Stimulated activated CD4-positive, alpha-beta T cell treated with anti-CD3 and anti-CD28 coated beads, TNF-alpha, amount 100 ng/mL, for 48 hours (primary cell): ENCODE results near the gene CEP72.
"Not testable (repeated sequence)": the region's sequence is repeated elsewhere in the genome, so short reads cannot be mapped to it uniquely, and the experiment has no call there.

ENCODE experiments used
- DNase-seq, 3 donors: peaks; one replicate each; pipeline ENCODE4 v3.0.0-alpha.2; 2020; ENCODE audit warnings: low read depth in 3 of 3

The CEP72 gene

DNA sequence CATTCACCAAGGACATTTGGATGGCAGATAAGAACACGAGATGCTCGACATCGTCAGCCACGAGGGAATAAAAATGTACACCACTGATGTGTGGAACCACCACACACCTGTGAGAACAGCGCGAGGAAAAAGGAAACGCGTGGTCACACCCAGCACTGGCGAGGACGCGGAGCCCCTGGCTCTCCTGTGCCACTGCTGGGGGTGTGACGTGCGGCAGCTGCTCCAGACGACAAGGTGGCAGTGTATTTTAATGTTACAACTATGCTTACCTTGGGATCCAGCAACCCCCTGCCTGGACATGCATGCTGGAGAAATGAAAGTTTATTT, 13.6 kb upstream of the CEP72 start:
- DNase-seq = no peak

GRCh38 chr5:600886-601541, 11.1 kb upstream of the CEP72 start:
- DNase-seq = no peak

DNA sequence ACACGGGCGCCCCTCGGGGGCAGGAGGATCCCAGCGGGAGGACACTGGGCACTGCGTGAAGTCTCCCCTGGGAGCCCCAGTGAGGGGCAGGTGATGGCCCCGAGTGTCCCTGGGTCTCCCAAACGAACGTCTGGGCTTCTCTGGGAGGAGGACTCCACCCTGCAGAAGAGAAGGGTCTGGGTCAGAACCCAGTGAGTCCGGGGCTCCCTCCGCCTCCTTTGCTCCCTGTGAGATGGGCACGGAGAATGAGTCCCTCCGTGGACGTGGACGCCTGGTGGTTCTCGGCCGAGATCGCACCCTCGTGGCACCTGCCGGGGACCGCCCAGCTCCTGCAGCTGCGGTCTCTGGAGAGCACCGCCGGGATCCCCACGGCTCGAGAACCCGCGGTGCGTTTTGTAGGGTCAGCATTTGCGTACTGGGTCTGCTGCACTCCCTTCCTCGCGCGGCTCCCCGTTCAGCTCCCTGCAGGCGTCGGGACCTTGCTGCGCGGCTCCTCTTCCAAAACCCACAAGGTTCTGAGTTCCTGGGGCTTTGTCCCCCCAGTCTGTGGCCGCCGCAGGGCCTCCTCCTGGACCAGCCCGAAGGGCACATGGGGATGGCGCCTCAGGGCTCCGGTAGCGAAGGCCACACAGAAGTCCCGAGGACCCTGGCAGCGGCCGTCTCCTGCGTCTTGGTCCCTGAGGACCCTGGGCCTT, 10.2 kb upstream of the CEP72 start:
- DNase-seq = no peak

DNA sequence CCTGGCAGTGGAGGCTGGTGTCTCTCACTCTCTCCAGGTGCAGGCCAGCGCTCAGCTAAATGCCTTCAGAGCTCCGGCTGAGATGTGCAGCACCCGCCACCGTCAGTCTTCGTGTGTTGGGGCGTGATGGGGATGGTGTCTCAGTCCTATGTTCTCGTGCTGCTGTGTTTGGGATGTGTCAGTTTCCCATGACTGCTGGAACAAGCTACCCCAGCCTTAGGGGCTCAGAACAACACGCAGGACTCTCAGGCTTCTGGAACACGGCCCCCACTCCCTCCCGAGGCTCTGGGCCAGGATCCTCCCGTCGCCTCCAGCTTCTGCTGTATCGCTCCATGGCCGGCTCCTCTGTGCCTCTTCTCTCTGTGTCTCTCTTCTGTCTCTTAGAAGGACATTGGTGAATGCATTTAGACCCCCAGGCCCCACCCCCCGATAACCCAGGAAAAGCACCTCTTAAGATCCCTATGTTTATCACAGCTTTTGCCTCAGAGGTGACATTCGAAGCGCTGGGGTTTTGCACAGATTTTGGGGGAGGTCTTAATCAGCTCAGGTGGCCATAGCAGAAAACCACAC, 9.6 kb upstream of the CEP72 start:
- no peak for DNase-seq

DNA sequence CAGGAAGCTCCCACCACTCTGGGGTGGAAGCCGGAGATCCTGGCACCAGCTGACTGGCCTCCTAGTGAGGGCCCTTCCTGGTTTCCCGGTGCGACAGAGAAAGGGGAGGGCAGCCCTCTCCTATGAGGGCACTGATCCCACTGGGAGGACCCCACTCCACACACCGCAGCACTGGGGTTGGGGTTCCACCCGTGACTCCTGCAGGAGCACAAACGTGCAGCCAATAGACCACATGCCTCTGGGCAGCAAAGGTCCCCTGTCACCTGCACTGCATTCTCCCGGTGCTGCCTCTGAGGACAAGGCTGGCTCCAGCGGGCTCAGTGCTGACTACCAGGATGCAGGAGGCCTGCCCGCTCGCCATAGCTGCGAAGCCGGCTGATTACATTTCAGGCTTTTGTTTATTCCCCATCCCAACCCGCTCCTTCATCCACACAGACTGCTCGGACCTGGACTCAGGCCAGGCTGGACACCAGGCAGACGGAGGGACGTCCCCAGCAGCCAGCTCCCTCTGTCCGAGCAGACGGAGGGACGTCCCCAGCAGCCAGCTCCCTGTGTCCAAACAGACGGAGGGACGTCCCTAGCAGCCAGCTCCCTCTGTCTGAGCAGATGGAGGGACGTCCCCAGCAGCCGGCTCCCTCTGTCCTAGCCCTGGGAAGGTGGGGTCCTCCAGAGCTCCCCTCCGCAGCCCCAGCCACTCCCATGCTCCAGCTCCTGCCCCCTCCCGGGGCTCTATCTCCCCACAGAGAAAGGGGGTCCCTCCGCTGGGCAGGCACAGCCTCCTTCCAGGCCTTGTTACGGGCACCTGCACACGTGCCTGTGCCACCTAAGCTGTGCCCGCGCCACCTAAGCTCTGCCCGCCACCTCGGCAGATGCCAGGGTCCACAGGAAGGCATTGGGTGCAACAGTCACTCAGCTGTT, 8.8 kb upstream of the CEP72 start:
- no peak for DNase-seq

DNA sequence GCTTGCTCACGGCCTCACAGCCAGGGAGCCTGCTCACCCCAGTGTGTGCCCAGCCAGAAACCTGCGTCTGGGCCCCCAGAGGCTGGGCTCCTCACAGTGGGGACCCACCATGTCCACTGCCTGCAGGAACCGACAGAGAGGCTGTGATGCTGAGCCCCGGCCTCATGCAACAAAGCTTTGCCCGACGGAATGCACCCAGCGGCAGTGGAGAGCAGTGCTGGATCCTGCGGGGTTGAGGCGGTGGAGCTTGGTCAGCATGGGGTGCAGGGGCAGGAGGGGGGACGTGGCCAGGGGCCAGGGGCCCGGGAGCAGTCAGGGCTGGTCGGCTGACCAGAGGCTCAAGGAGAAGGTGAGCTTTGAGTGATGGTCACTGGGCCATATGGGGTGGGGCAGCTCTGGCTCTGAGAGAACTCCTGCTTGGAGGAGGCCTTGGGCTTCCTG, 7.7 kb upstream of the CEP72 start:
- DNase-seq = no peak

DNA sequence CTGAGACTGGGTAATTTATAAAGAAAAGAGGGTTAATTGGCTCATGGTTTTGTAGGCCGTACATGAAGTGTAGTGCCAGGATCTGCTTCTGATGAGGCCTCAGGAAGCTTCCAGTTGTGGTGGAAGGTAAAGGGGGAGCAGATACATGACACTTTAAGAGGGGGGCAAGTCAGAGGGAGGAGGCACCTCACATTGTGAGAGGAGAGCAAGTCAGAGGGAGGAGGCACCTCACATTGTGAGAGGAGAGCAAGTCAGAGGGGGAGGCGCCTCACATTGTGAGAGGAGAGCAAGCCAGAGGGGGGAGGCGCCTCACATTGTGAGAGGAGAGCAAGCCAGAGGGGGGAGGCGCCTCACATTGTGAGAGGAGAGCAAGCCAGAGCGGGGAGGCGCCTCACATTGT, 7.0 kb upstream of the CEP72 start:
- DNase-seq = not testable (repeated sequence)

DNA sequence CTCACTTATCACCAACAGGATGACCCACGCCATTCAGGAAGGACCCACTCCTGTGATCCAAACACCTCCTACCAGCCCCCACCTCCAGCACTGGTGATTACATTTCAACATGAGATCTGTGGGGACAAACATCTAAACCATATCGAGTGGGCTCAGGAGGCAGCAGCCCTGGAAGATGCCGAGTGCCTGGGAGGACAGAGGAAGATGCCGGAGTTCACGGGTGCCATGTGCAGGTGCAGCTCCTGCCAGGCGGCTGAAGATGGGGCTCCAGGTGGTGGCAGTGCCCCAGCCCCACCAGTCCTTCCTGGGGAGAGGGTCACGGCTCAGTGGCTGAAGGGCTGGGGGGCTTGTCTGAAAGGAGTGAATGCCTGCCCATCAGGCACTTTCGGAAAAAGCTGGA, 6.1 kb upstream of the CEP72 start:
- DNase-seq = no peak

DNA sequence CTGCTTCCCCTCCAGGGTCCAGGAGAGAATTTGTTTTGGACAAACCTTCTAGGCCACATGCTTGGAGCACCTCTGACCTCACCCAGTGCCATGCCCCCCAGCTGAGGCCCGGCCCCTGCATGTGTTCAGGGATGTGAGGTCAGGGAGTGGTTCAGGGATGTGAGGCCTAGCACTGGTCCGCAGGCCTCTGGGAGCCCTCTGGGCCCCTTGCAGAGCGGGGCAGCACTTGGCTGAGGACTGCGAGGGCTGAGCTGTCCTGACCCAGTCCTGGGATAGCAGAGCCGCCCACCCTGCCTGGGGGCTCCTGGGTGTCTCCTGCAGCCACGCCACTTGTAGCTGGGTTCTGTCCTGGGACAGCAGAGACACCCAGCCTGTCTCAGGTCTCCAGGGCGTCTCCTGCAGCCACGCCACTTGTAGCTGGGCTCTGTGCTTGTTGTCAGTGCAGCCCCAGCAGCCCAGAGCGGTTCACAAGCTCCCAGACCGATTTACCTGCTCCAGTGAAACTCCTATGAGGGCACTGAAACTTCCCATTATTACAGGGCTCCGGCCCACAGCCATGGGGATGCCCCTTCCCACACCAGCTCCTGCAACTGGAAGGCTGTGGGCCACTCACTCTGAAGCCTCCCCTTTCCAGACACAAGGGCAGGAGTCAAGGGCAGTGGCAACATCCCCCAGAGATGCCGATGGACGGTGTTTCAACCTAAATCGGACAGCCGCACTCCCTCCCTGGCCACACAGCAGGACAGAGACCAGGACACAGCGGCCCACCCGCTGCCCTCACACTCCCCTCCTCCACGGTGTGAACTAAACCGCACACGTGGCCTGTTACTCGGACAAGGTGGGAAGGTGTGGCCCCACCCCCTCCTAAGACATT, 5.4 kb upstream of the CEP72 start:
- no peak for DNase-seq

DNA sequence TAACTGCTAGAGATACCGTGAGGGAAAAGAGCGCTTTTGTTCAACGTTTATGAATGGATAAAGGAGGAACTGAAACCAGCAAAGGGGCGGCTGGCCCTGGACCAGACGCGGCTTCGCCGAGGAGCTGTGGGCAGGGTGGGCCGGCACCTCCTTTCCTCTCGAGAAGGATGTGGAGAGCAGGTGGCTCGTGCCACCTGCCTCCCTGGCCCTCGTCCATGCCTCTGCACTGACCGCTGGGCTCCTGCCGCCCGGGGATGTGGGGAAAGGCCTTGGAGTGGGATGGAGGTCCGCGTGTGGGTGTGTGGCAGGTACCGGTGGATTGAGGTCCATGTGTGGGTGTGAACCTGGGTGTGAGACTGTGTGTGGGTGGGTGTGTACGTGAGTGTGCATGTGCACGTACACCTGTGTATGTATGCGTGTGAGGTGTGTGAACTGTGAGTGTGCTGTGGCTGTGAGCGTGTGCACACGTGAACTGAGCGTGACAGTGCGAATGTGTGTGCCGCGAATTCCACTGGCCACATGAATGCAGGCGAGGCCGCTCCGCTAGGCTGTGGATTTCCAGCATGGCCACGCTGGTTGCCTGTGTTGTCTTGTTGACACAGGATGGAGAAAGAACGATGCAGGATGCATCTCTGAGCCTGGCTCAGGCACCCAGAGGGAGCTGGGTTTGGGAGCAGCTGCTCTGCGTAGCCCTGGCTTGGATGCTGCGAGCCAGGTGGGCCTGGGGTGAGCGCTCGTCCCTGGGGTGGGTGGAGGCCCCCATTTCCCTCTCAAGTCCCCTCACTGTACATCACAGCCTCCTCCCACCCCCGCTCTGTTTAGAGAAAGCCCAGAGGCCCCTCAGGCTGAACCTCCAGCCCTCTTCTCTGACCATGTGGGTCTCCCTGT, 4.4 kb upstream of the CEP72 start:
- no peak for DNase-seq

DNA sequence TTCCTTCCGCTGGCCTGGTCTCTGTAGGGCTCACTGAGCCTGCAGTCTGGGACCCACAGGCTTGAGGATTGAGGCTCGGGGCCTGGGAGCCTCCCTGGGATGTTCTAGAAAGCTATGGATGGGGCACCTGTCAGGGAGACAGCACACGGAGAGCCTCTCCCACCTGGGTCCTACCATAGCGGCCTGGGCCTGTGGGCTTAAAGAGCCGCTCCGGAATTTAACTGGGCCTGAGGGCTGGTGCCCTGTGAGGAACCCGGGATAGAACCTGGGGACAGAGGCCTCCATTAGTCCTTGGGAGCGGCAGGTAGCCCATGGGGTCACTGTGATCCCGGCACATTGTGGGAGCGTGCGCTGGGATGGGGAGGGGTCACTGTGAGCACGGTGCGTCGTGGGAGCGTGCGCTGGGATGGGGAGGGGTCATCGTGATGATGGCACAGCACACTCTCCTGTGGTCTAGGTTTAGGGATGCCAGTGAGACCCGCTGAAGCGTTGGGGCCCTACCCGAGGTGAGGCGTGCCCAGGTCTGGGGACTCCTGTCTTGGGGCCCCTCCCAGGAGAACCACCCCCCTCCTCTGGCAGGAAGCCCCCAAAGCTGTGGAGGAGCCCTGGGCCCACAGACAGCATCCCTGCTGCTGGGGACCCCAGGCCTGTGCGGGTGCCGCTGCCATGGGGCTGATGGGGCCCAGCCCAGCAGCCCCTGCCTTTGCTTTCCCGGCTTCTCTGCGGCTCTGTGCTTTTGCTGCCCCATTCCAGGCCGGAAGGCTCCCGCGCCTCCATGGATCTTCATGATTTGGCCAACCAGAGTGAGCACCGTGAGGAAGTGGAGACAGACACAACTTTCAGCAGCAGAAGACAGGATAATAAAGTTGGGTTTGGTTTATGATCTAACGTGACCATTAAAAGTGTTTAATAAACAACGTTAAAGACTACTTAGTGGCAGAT, 3.4 kb upstream of the CEP72 start:
- DNase-seq = no peak

DNA sequence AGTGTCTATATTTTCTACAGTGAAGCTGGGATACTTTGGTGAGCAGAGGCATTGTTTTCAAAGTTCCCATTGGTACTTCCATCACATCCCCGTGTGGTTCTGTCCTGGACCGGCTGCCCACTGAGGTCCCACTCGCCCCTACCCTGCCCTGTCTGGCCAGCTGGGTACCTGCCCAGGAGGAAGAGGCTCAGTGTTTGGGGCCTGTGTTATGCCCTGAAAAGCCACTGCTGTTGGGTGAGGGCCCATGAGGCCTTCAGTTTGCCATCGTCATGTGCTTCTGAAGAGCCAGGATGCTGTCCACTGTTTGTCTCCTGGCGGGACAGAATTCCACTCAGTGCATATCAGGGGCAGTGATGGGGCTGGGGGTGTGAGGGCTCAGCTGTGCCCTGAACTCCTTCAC, 2.6 kb upstream of the CEP72 start:
- DNase-seq = no peak

GRCh38 chr5:610011-610743, 2.0 kb upstream of the CEP72 start:
- DNase-seq = no peak

GRCh38 chr5:610744-611730, 1.1 kb upstream of the CEP72 start:
- DNase-seq = no peak

- no peak for DNase-seq
These were observed 621 bp downstream of the CEP72 start for GRCh38 chr5:612498-613424.

- DNase-seq = no peak
These were observed 4.4 kb downstream of the CEP72 start for GRCh38 chr5:616484-617039.
